CD4-positive, alpha-beta memory T cell (primary cell): ENCODE measurements around the gene DGKB. TPM values are rescaled to one million over a fixed set of nuclear protein-coding genes. Genes with fewer than 3 reads are reported as not detected.

Experiments used
- CTCF ChIA-PET: fragments of 350-600 bp; sonication (Branson Sonifier 250); formaldehyde crosslinking; loops from one replicate; lab custom pipeline; 2021; ENCODE audit warnings: inconsistent platforms; ENCODE audit not compliant: partially characterized antibody; lab: Charles Lee
- POLR2A ChIA-PET: fragments of 350-600 bp; sonication (Branson Sonifier 250); formaldehyde crosslinking; loops from one replicate; lab custom pipeline; 2021; ENCODE audit not compliant: partially characterized antibody; lab: Charles Lee
- DNase-seq, 5 donors: peaks; one replicate each; pipeline versions ENCODE4 v3.0.0 to v3.0.0-alpha.2; 2020 to 2022; ENCODE audit warnings: mixed read lengths in 1 of 5
- H3K27ac ChIP-seq: one replicate; pipeline ENCODE4 v1.7.0; 2013; ENCODE audit warnings: low read depth, low read length
- H3K27me3 ChIP-seq: 2 replicates; pipeline ENCODE4 v1.7.0; 2013; ENCODE audit warnings: mild to moderate bottlenecking, low read length, moderate library complexity; ENCODE audit not compliant: insufficient read depth
- H3K36me3 ChIP-seq: 2 replicates; pipeline ENCODE4 v1.7.0; 2013; ENCODE audit warnings: mild to moderate bottlenecking, low read length, moderate library complexity; ENCODE audit not compliant: insufficient read depth
- H3K4me1 ChIP-seq: 2 replicates; pipeline ENCODE4 v1.7.0; 2013; ENCODE audit warnings: mild to moderate bottlenecking, low read length, moderate library complexity; ENCODE audit not compliant: insufficient read depth
- H3K4me3 ChIP-seq, 2 donors: one replicate each; pipeline ENCODE4 v1.7.0; 2013; ENCODE audit warnings: low read length in 2 of 2, mild to moderate bottlenecking in 1 of 2
- H3K9me3 ChIP-seq, 2 donors: one replicate each; pipeline ENCODE4 v1.7.0; 2013; ENCODE audit warnings: low read length in 2 of 2, control low read depth in 1 of 2; ENCODE audit not compliant: control insufficient read depth in 1 of 2
- H3K27ac Mint-ChIP-seq, 7 donors: one replicate each; pipeline ENCODE4 v1.8.0; 2020 to 2021; ENCODE audit warnings: mixed read lengths in 7 of 7, mild to moderate bottlenecking in 6 of 7, inconsistent platforms in 3 of 7, moderate library complexity in 3 of 7
- H3K27me3 Mint-ChIP-seq, 2 donors: one replicate each; pipeline ENCODE4 v1.8.0; 2020 to 2021; ENCODE audit warnings: mixed read lengths in 2 of 2
- H3K36me3 Mint-ChIP-seq, 2 donors: one replicate each; pipeline ENCODE4 v1.8.0; 2020 to 2021; ENCODE audit warnings: mixed read lengths in 2 of 2, inconsistent platforms in 1 of 2, mild to moderate bottlenecking in 1 of 2
- H3K4me1 Mint-ChIP-seq, 4 donors: one replicate each; pipeline ENCODE4 v1.8.0; 2020 to 2021; ENCODE audit warnings: mixed read lengths in 4 of 4, mild to moderate bottlenecking in 1 of 4
- H3K4me3 Mint-ChIP-seq, 8 donors: one replicate each; pipeline ENCODE4 v1.8.0; 2020 to 2021; ENCODE audit warnings: mixed read lengths in 8 of 8, mild to moderate bottlenecking in 7 of 8, moderate library complexity in 6 of 8, inconsistent platforms in 3 of 8
- H3K9me3 Mint-ChIP-seq, 8 donors: one replicate each; pipeline ENCODE4 v1.8.0; 2020 to 2021; ENCODE audit warnings: mixed read lengths in 8 of 8, mild to moderate bottlenecking in 5 of 8, inconsistent platforms in 3 of 8, moderate library complexity in 1 of 8
- intact Hi-C: fragments of 100-400 bp; cut with micrococcal nuclease; formaldehyde crosslinking; loops from one replicate; pipeline ENCODE4 v1.15.1; 2023
- polyA plus RNA-seq, 2 donors: library from polyadenylated mRNA; unstranded; fragments of 300-500 nt; fragmentation: Illumina TruSeq; gene quantifications; one replicate each; pipeline ENCODE4 v1.2.3, GENCODE V29; 2021
- total RNA-seq, 2 experiments: library from RNA; stranded (reverse); gene quantifications; one replicate each; pipeline ENCODE4 v1.2.3, GENCODE V29; 2021

DGKB gene
- total and polyA plus RNA-seq, 4 experiments from 2014 or later: not detected

DNA sequence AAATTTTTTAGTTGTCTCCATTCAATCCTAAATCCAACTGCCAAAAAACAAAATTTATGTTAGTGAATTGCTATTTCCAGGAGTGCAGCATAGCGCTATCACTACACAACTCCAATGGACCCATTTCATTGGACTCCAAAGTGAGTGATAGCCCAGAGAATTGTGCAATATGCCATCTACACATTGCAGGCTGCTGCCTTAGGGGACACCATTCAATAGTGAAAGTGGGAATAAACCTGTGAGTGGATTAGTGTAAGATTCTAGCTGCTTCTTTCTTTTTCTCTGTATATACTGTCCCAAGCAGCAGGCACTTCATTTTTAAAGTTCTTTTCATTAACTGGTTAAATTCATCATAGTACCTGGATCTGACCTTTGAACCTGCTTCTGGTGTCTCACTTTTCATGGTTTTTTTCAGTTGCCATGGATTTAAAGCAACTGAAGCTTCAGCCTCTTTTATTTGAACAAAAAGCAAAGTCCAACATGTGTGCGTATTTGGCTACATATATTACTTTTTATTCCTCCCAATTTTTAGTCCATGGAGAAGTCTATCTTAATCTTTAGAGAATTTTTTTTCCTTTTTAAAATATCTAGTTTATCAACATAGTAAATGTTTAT is 97.3 kb downstream of the DGKB start:
- DNase-seq: no peak
- Mint-ChIP-seq H3K4me3 (no peak overlapping the region), H3K4me1 (no peaks in the 10 kb centered on the region), H3K9me3 (peaks cover 0 to 4% (median 0%) of the 10 kb centered on the region in 8 donors), H3K27me3 (no peaks in the 10 kb centered on the region), H3K27ac (no peak overlapping the region), H3K36me3 (no peaks in the 10 kb centered on the region)
- Histone ChIP-seq H3K4me3 (no peak overlapping the region), H3K27me3 (no peaks in the 10 kb centered on the region), H3K4me1 (no peaks in the 10 kb centered on the region), H3K36me3 (no peaks in the 10 kb centered on the region), H3K9me3 (no peaks in the 10 kb centered on the region), H3K27ac (no peak overlapping the region)
- intact Hi-C loops: no loop called here
- CTCF ChIA-PET: no interaction called here
- POLR2A ChIA-PET: no interaction called here

DNA sequence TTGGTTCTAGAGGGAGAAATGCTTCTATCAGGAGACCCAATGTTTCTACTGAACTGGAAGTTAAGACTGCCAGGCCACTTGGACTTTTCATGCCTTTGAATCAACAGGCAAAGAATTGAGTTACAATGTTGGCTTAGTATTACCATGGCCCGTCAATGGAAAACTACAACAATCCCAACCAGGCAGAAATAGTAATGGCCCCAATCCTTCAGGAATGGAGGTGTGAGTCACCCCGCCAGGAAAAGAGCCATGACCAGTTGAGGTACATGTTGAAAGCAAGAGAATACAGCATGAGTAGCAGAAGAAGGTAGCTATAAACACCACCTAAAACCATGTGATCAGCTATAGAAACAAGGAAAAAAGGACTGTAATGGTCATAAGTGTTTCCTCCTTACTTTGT is 101.9 kb downstream of the DGKB start:
- no peak overlapping the region for H3K4me3 ChIP-seq
- no peaks in the 10 kb centered on the region for H3K27me3 Mint-ChIP-seq
- no peaks in the 10 kb centered on the region for H3K36me3 Mint-ChIP-seq
- peaks cover 0 to 5% (median 2%) of the 10 kb centered on the region in 8 donors for H3K9me3 Mint-ChIP-seq
- no peaks in the 10 kb centered on the region for H3K36me3 ChIP-seq
- intact Hi-C loops: no loop called here
- ChIA-PET CTCF (no interaction called here), POLR2A (no interaction called here)
- no peak overlapping the region for H3K4me3 Mint-ChIP-seq
- H3K4me1 ChIP-seq: no peaks in the 10 kb centered on the region
- no peaks in the 10 kb centered on the region for H3K4me1 Mint-ChIP-seq
- no peak overlapping the region for H3K27ac ChIP-seq
- no peak overlapping the region for H3K27ac Mint-ChIP-seq
- no peak for DNase-seq
- no peaks in the 10 kb centered on the region for H3K9me3 ChIP-seq
- H3K27me3 ChIP-seq: no peaks in the 10 kb centered on the region

GRCh38 chr7:14793151-14793550 is 109.4 kb downstream of the DGKB start:
- H3K4me3 Mint-ChIP-seq: no peak overlapping the region
- H3K27me3 Mint-ChIP-seq: no peaks in the 10 kb centered on the region
- POLR2A ChIA-PET: no interaction called here
- intact Hi-C loops: no loop called here
- no peaks in the 10 kb centered on the region for H3K36me3 Mint-ChIP-seq
- DNase-seq: no peak
- H3K4me3 ChIP-seq: no peak overlapping the region
- no peaks in the 10 kb centered on the region for H3K27me3 ChIP-seq
- no peak overlapping the region for H3K27ac ChIP-seq
- no peaks in the 10 kb centered on the region for H3K36me3 ChIP-seq
- no peak overlapping the region for H3K27ac Mint-ChIP-seq
- H3K4me1 ChIP-seq: no peaks in the 10 kb centered on the region
- peaks cover 0 to 2% (median 0%) of the 10 kb centered on the region in 8 donors for H3K9me3 Mint-ChIP-seq
- H3K9me3 ChIP-seq: no peaks in the 10 kb centered on the region
- CTCF ChIA-PET: no interaction called here
- H3K4me1 Mint-ChIP-seq: no peaks in the 10 kb centered on the region

DNA sequence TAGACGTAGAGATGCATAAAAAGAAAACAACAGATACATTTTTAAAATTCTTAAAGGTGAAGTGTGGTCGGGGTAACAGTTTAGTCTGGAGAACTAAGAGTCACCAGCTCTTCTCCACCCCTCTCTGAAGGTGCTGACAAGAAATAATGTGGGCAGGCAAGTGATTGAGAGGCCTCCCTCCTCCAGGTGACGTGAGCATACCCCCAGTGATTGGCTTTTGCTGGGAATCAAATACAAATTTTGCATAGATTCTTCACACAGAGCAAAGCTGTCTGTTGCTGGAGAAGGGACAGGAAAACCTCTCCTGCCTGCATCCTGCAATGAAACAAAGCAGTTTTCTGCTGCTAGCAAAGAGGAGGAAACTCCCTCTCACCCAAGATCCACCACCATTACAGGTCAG is 115.0 kb downstream of the DGKB start:
- Mint-ChIP-seq H3K9me3 (peaks cover 0 to 2% (median 0%) of the 10 kb centered on the region in 8 donors), H3K4me1 (no peaks in the 10 kb centered on the region), H3K36me3 (no peaks in the 10 kb centered on the region), H3K4me3 (no peak overlapping the region), H3K27ac (no peak overlapping the region), H3K27me3 (no peaks in the 10 kb centered on the region)
- Histone ChIP-seq H3K27me3 (no peaks in the 10 kb centered on the region), H3K4me1 (no peaks in the 10 kb centered on the region), H3K9me3 (no peaks in the 10 kb centered on the region), H3K4me3 (no peak overlapping the region), H3K36me3 (no peaks in the 10 kb centered on the region), H3K27ac (no peak overlapping the region)
- CTCF ChIA-PET: no interaction called here
- DNase-seq: no peak
- intact Hi-C loops: no loop called here
- POLR2A ChIA-PET: no interaction called here

DNA sequence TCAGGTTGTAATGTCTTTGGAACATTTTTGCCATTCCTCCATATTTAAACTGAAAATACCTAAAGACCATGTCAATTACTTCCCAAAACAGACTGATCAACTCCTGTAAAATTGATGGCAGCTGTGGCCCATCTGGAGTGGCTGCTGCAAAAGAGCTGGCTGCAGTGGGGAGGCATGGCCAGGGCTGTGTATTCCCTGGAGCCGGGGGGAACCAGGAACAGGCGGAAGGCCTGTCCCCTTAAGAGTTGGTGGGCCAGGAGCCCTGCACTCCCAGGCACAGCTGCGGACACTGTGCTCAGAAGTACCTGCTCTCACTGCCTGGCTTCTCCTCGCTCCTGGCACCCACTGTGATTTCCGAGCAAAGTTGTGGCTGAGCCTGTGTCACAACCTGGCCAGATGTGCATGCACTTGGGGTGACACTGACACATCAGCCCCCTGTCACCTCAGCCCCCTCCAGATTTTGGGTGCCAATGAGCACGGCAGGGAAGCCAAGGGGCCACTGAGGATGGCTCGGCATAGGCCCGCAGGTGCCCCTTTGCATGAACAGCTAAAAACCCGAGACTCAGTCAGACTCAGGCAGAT is 116.1 kb downstream of the DGKB start:
- CTCF ChIA-PET: no interaction called here
- no peaks in the 10 kb centered on the region for H3K27me3 ChIP-seq
- peaks cover 0 to 2% (median 0%) of the 10 kb centered on the region in 8 donors for H3K9me3 Mint-ChIP-seq
- H3K4me3 ChIP-seq: no peak overlapping the region
- intact Hi-C loops: no loop called here
- H3K27ac Mint-ChIP-seq: no peak overlapping the region
- no peaks in the 10 kb centered on the region for H3K4me1 Mint-ChIP-seq
- no peaks in the 10 kb centered on the region for H3K9me3 ChIP-seq
- no peak for DNase-seq
- H3K36me3 ChIP-seq: no peaks in the 10 kb centered on the region
- no peaks in the 10 kb centered on the region for H3K36me3 Mint-ChIP-seq
- H3K27ac ChIP-seq: no peak overlapping the region
- H3K27me3 Mint-ChIP-seq: no peaks in the 10 kb centered on the region
- H3K4me1 ChIP-seq: no peaks in the 10 kb centered on the region
- H3K4me3 Mint-ChIP-seq: no peak overlapping the region
- POLR2A ChIA-PET: no interaction called here

DNA sequence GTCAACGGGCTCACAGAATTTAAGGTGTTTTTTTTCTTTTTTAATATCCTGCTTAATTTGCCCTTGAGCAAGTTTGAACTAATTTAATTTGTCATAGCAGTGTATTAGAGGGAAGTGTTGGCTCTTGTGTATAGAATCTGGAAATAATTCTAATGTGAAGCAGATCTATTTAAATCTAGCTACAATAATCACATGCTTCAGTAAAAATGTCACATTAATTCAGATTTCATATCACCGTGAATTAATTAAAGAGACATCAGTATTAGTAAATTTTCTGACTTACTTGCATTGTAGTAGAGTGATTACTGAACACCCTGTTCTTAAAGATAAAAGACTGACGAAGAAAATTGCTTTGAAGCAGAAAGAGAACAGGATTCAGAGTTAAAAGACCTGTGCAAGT is 124.7 kb downstream of the DGKB start:
- no peaks in the 10 kb centered on the region for H3K27me3 ChIP-seq
- H3K27me3 Mint-ChIP-seq: no peaks in the 10 kb centered on the region
- H3K9me3 Mint-ChIP-seq: peaks cover under 1 to 11% (median 8%) of the 10 kb centered on the region in 8 donors
- H3K4me3 Mint-ChIP-seq: no peak overlapping the region
- no peaks in the 10 kb centered on the region for H3K4me1 ChIP-seq
- H3K4me3 ChIP-seq: no peak overlapping the region
- ChIA-PET CTCF (no interaction called here), POLR2A (no interaction called here)
- no peaks in the 10 kb centered on the region for H3K9me3 ChIP-seq
- no peaks in the 10 kb centered on the region for H3K36me3 Mint-ChIP-seq
- no peaks in the 10 kb centered on the region for H3K36me3 ChIP-seq
- DNase-seq: no peak
- intact Hi-C loops: no loop called here
- no peaks in the 10 kb centered on the region for H3K4me1 Mint-ChIP-seq
- no peak overlapping the region for H3K27ac ChIP-seq
- H3K27ac Mint-ChIP-seq: no peak overlapping the region

GRCh38 chr7:14776266-14776665 is 126.3 kb downstream of the DGKB start:
- peaks cover 2 to 11% (median 8%) of the 10 kb centered on the region in 8 donors for H3K9me3 Mint-ChIP-seq
- H3K4me1 Mint-ChIP-seq: no peaks in the 10 kb centered on the region
- ChIA-PET POLR2A (no interaction called here), CTCF (no interaction called here)
- Histone ChIP-seq H3K27ac (no peak overlapping the region), H3K9me3 (no peaks in the 10 kb centered on the region), H3K4me1 (no peaks in the 10 kb centered on the region), H3K36me3 (no peaks in the 10 kb centered on the region), H3K27me3 (no peaks in the 10 kb centered on the region), H3K4me3 (no peak overlapping the region)
- H3K36me3 Mint-ChIP-seq: no peaks in the 10 kb centered on the region
- no peak overlapping the region for H3K4me3 Mint-ChIP-seq
- H3K27ac Mint-ChIP-seq: no peak overlapping the region
- DNase-seq: no peak
- no peaks in the 10 kb centered on the region for H3K27me3 Mint-ChIP-seq
- intact Hi-C loops: no loop called here
